Neural progenitor cell (in vitro differentiated cells): ENCODE measurements around the gene CLEC4G. TPM values are rescaled to one million over a fixed set of nuclear protein-coding genes. Genes with fewer than 3 reads are reported as not detected.

Source experiments
- DNase-seq: peaks from one replicate; pipeline ENCODE4 v3.0.0-alpha.2; 2016; ENCODE audit warnings: low spot score
- H2AFZ ChIP-seq: fragments of 200-600 bp; sonication (generic); replicated peaks from 2 replicates; pipeline ENCODE4 v1.6.1; 2016; ENCODE audit warnings: antibody characterized with exemption
- H3F3A ChIP-seq: fragments of 200-600 bp; sonication (generic); 2 replicates; pipeline ENCODE4 v1.6.1; 2016; ENCODE audit warnings: antibody characterized with exemption, low read depth
- H3K27ac ChIP-seq: fragments of 200-600 bp; sonication (generic); 2 replicates; pipeline ENCODE4 v1.5.1; 2016; ENCODE audit warnings: mild to moderate bottlenecking
- H3K27me3 ChIP-seq: fragments of 200-600 bp; sonication (generic); 2 replicates; pipeline ENCODE4 v1.6.1; 2016; ENCODE audit warnings: mild to moderate bottlenecking, moderate library complexity
- H3K36me3 ChIP-seq: fragments of 200-600 bp; sonication (generic); 2 replicates; pipeline ENCODE4 v1.5.1; 2016
- H3K4me1 ChIP-seq: fragments of 200-600 bp; sonication (generic); 2 replicates; pipeline ENCODE4 v1.6.1; 2016; ENCODE audit warnings: mixed run types
- H3K4me2 ChIP-seq: fragments of 200-600 bp; sonication (generic); 2 replicates; pipeline ENCODE4 v1.6.1; 2016
- H3K4me3 ChIP-seq: fragments of 200-600 bp; sonication (generic); 2 replicates; pipeline ENCODE4 v1.5.1; 2016
- H3K79me2 ChIP-seq: fragments of 200-600 bp; sonication (generic); 2 replicates; pipeline ENCODE4 v1.6.1; 2016; ENCODE audit warnings: low read depth
- H3K9ac ChIP-seq: fragments of 200-600 bp; sonication (generic); 2 replicates; pipeline ENCODE4 v1.6.1; 2016
- H3K9me3 ChIP-seq: fragments of 200-600 bp; sonication (generic); 2 replicates; pipeline ENCODE4 v1.5.1; 2016; ENCODE audit warnings: low read depth
- H4K20me1 ChIP-seq: fragments of 200-600 bp; sonication (generic); 2 replicates; pipeline ENCODE4 v1.6.1; 2016; ENCODE audit warnings: low read depth
- H3K27ac Mint-ChIP-seq: 3 replicates; pipeline ENCODE4 v1.8.0; 2021; ENCODE audit warnings: mixed read lengths
- H3K27me3 Mint-ChIP-seq: 2 replicates; pipeline ENCODE4 v1.8.0; 2022; ENCODE audit warnings: low read depth, mild to moderate bottlenecking, inconsistent platforms, moderate library complexity, mixed read lengths; ENCODE audit not compliant: insufficient read depth
- H3K36me3 Mint-ChIP-seq: 3 replicates; pipeline ENCODE4 v1.8.0; 2021; ENCODE audit warnings: mixed read lengths
- H3K4me1 Mint-ChIP-seq: 3 replicates; pipeline ENCODE4 v1.8.0; 2021; ENCODE audit warnings: mixed read lengths
- H3K4me3 Mint-ChIP-seq: 3 replicates; pipeline ENCODE4 v1.8.0; 2021; ENCODE audit warnings: mild to moderate bottlenecking, moderate library complexity, mixed read lengths
- H3K9me3 Mint-ChIP-seq: 3 replicates; pipeline ENCODE4 v1.8.0; 2020; ENCODE audit warnings: mixed read lengths
- EZH2 ChIP-seq: fragments of 200-600 bp; sonication (generic); IDR thresholded peaks from 2 replicates; pipeline ENCODE4 v1.6.1; 2017; ENCODE audit warnings: antibody characterized with exemption, mild to moderate bottlenecking, moderate library complexity
- EZH2phosphoT487 ChIP-seq: fragments of 200-600 bp; sonication (generic); IDR thresholded peaks from 2 replicates; pipeline ENCODE4 v1.6.1; 2017; ENCODE audit warnings: antibody characterized with exemption
- total RNA-seq: library from RNA; depleted of rRNA; stranded (reverse); fragments of >200 nt; gene quantifications from 2 replicates; pipeline ENCODE4 v1.2.3, GENCODE V29; 2015; ENCODE audit warnings: low replicate concordance
- TF ChIP-seq, protein P1 (sequence below): fragments of 200-600 bp; sonication (generic); IDR thresholded peaks from 2 replicates; pipeline ENCODE4 v1.5.1; 2017; ENCODE audit warnings: antibody characterized with exemption, mild to moderate bottlenecking

CLEC4G gene
- total RNA-seq, 1 donor from 2014 or later = not detected

DNA sequence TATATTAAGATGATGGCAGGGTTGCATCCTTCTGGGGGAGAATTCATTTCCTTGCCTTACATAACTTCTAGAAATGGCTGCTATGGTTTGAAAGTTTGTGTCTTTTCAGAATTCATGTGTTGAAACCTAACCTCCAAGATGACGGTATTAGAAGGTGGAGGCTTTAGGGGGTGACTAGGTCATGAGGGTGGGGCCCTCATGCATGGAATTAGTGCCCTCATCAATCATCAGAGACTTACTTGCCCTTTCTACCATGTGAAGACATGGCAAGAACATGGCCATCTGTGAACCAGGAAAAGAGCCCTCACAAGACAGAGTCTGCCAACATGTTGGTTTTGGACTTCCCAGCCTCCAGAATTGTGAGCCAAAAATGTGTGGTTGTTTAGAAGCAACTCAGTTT lies 15.1 kb downstream of the CLEC4G start:
- no peak overlapping the region for H3K9ac ChIP-seq
- no peaks in the 10 kb centered on the region for H3K4me1 ChIP-seq
- H3K79me2 ChIP-seq = no peaks in the 10 kb centered on the region
- H2AFZ ChIP-seq = no peak overlapping the region
- no peak overlapping the region for H3K4me3 ChIP-seq
- TF ChIP-seq EZH2 (no peak), EZH2phosphoT487 (no peak)
- TF ChIP-seq, protein P1, sequence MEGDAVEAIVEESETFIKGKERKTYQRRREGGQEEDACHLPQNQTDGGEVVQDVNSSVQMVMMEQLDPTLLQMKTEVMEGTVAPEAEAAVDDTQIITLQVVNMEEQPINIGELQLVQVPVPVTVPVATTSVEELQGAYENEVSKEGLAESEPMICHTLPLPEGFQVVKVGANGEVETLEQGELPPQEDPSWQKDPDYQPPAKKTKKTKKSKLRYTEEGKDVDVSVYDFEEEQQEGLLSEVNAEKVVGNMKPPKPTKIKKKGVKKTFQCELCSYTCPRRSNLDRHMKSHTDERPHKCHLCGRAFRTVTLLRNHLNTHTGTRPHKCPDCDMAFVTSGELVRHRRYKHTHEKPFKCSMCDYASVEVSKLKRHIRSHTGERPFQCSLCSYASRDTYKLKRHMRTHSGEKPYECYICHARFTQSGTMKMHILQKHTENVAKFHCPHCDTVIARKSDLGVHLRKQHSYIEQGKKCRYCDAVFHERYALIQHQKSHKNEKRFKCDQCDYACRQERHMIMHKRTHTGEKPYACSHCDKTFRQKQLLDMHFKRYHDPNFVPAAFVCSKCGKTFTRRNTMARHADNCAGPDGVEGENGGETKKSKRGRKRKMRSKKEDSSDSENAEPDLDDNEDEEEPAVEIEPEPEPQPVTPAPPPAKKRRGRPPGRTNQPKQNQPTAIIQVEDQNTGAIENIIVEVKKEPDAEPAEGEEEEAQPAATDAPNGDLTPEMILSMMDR = no peak
- no peak overlapping the region for H3K27ac ChIP-seq
- H3K4me2 ChIP-seq = no peak overlapping the region
- Mint-ChIP-seq H3K9me3 (no peaks in the 10 kb centered on the region), H3K4me1 (peaks cover 3% of the 10 kb centered on the region), H3K36me3 (no peaks in the 10 kb centered on the region), H3K27ac (no peak overlapping the region), H3K27me3 (peaks cover 9% of the 10 kb centered on the region), H3K4me3 (no peak overlapping the region)
- no peaks in the 10 kb centered on the region for H3K36me3 ChIP-seq
- no peaks in the 10 kb centered on the region for H3K27me3 ChIP-seq
- H3K9me3 ChIP-seq = no peaks in the 10 kb centered on the region
- no peaks in the 10 kb centered on the region for H3F3A ChIP-seq
- H4K20me1 ChIP-seq = no peaks in the 10 kb centered on the region
- DNase-seq = no peak

DNA sequence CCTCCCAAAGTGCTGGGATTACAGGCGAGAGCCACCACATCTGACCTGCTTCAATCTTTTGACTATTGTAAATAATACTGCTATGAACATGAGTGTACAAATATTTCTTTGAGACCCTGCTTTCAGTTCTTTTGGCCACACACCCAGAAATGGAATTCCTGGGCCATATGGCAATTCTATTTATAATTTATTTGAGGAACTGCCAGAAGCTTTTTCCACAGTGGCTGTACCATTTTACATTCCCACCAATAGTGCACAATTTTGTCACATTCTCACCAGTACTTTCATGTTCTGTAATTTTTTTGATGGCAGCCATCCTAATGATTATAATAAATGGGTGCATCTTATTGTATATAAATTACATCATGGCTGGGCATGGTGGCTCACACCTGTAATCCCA lies 16.2 kb downstream of the CLEC4G start:
- H3K36me3 Mint-ChIP-seq = no peaks in the 10 kb centered on the region
- H4K20me1 ChIP-seq = no peaks in the 10 kb centered on the region
- H3K4me1 ChIP-seq = no peaks in the 10 kb centered on the region
- H3K27me3 Mint-ChIP-seq = peaks cover 7% of the 10 kb centered on the region
- no peak overlapping the region for H3K4me3 Mint-ChIP-seq
- DNase-seq = no peak
- H3K9me3 Mint-ChIP-seq = no peaks in the 10 kb centered on the region
- no peaks in the 10 kb centered on the region for H3K27me3 ChIP-seq
- no peaks in the 10 kb centered on the region for H3K9me3 ChIP-seq
- peaks cover 3% of the 10 kb centered on the region for H3K4me1 Mint-ChIP-seq
- H3K9ac ChIP-seq = no peak overlapping the region
- H3K36me3 ChIP-seq = no peaks in the 10 kb centered on the region
- no peaks in the 10 kb centered on the region for H3F3A ChIP-seq
- H3K79me2 ChIP-seq = no peaks in the 10 kb centered on the region
- no peak overlapping the region for H3K4me3 ChIP-seq
- no peak overlapping the region for H2AFZ ChIP-seq
- H3K4me2 ChIP-seq = no peak overlapping the region
- no peak overlapping the region for H3K27ac ChIP-seq
- TF ChIP-seq, protein P1 = no peak
- no peak for TF ChIP-seq EZH2
- TF ChIP-seq EZH2phosphoT487 = no peak
- no peak overlapping the region for H3K27ac Mint-ChIP-seq

DNA sequence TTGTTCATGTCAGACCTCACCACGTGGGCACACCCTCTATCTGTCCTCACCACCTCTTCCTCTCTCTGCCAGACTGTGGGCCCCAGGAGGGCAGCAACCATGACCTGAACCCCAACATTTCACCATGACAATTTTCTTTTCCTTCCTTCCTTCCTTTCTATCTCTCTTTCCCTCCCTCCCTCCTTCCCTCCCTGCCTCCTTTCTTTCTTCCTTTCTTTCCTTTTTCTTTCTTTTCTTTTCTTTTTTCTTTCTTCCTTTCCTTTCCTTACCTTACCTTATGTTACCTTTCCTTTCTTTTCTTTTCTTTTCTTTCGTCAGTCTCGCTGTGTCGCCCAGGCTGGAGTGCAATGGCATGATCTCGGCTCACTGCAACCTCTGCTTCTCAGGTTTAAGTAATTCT lies 21.3 kb downstream of the CLEC4G start:
- TF ChIP-seq EZH2phosphoT487 (no peak), EZH2 (no peak)
- TF ChIP-seq, protein P1 = no peak
- no peak for DNase-seq
- H3K4me2 ChIP-seq = no peak overlapping the region
- Mint-ChIP-seq H3K9me3 (no peaks in the 10 kb centered on the region), H3K27ac (no peak overlapping the region), H3K4me1 (no peaks in the 10 kb centered on the region), H3K27me3 (peaks cover 12% of the 10 kb centered on the region), H3K4me3 (no peak overlapping the region), H3K36me3 (no peaks in the 10 kb centered on the region)
- no peak overlapping the region for H2AFZ ChIP-seq
- no peaks in the 10 kb centered on the region for H3F3A ChIP-seq
- no peaks in the 10 kb centered on the region for H3K27me3 ChIP-seq
- H4K20me1 ChIP-seq = no peaks in the 10 kb centered on the region
- H3K9ac ChIP-seq = no peak overlapping the region
- H3K27ac ChIP-seq = no peak overlapping the region
- no peak overlapping the region for H3K4me3 ChIP-seq
- no peaks in the 10 kb centered on the region for H3K79me2 ChIP-seq
- H3K4me1 ChIP-seq = no peaks in the 10 kb centered on the region
- no peaks in the 10 kb centered on the region for H3K9me3 ChIP-seq
- no peaks in the 10 kb centered on the region for H3K36me3 ChIP-seq
